Ishikawa (cell line): ENCODE results near the gene DHRS9.

ENCODE experiments used
- CEBPB ChIP-seq: IDR thresholded peaks from 2 replicates; pipeline ENCODE4 v1.6.1; 2012
- CREB1 ChIP-seq: IDR thresholded peaks from 2 replicates; pipeline ENCODE4 v1.6.1; 2012; ENCODE audit warnings: low read depth
- EGR1 ChIP-seq: IDR thresholded peaks from 2 replicates; pipeline ENCODE4 v1.6.1; 2012
- EP300 ChIP-seq: IDR thresholded peaks from 2 replicates; pipeline ENCODE4 v1.6.1; 2012; ENCODE audit warnings: borderline replicate concordance
- FOXM1 ChIP-seq: IDR thresholded peaks from 2 replicates; pipeline ENCODE4 v1.6.1; 2012; ENCODE audit warnings: low read depth, borderline replicate concordance
- MAX ChIP-seq: IDR thresholded peaks from 2 replicates; pipeline ENCODE4 v1.6.1; 2012
- RAD21 ChIP-seq: IDR thresholded peaks from 2 replicates; pipeline ENCODE4 v1.6.1; 2012; ENCODE audit warnings: low read depth
- REST ChIP-seq: IDR thresholded peaks from 2 replicates; pipeline ENCODE4 v1.6.1; 2012; ENCODE audit warnings: low read depth, mild to moderate bottlenecking
- TAF1 ChIP-seq: IDR thresholded peaks from 2 replicates; pipeline ENCODE4 v1.6.1; 2012; ENCODE audit warnings: low read depth, mild to moderate bottlenecking
- USF1 ChIP-seq: IDR thresholded peaks from 2 replicates; pipeline ENCODE4 v1.6.1; 2012
- ZBTB7A ChIP-seq: IDR thresholded peaks from 2 replicates; pipeline ENCODE4 v1.6.1; 2012; ENCODE audit warnings: low read depth

DNA sequence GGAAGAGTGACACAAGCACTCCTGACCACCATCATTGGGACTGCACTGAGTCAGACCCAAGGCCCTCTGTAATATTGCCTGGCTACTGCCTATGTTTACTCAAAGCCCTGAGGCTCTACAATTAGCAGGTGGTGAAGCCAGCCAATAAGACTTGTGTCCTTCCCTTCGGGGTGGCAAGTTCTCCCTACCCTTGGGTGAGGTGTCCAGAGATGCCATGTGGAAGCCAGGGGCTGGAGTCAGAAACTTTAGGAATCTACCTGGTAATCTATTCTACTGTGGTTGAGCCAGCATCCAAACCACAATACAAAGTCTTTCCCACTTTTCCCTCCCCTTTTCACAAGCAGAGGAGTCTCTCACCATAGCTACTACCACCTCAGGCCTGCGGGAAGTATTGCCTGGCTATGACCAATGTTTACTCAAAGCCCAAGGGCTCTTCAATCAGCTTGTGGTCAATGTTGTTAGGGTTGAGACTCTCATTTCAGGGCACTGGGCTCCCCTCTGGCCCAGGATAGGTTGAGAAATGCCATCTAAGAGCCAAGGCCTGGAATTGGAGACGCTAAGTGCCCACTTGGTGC is 17.6 kb downstream of the DHRS9 start:
- TF ChIP-seq REST (no peak), EP300 (no peak), FOXM1 (no peak), TAF1 (no peak), RAD21 (no peak), CEBPB (no peak), MAX (no peak), ZBTB7A (no peak), USF1 (no peak), CREB1 (no peak), EGR1 (no peak)
